KBM-7 (cell line): Measurements from ENCODE around the gene ARL4D.

Experiments
- DNase-seq: peaks from one replicate; pipeline ENCODE4 v3.0.0-alpha.2; 2015
- in situ Hi-C: fragments of 300-500 bp; cut with MboI; formaldehyde crosslinking; loops from 2 replicates; pipeline ENCODE4 v1.14.3; 2020; ENCODE audit warnings: low sequenced_read_pairs, low pct_unique_long_range_greater_than_20kb, mixed read lengths

ARL4D gene

DNA sequence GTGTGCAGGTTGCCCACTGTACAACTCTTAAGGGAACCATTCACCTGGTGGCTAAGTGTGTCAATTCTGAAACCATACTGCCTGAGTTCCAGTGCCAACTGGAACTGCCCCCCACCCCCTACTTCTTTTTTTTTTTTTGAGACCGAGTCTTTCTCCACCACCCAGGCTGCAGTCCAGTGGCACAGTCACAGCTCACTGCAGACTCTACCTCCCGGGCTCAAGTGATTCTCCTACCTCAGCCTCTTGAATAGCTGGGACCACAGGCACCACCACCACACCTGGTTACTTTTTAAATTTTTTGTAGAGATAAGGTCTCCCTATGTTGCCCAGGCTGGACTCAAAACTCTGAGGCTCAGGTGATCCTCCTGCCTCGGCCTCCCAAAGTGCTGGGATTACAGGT lies 44.6 kb downstream of the ARL4D start:
- in situ Hi-C loops: no loop called here
- no peak for DNase-seq

DNA sequence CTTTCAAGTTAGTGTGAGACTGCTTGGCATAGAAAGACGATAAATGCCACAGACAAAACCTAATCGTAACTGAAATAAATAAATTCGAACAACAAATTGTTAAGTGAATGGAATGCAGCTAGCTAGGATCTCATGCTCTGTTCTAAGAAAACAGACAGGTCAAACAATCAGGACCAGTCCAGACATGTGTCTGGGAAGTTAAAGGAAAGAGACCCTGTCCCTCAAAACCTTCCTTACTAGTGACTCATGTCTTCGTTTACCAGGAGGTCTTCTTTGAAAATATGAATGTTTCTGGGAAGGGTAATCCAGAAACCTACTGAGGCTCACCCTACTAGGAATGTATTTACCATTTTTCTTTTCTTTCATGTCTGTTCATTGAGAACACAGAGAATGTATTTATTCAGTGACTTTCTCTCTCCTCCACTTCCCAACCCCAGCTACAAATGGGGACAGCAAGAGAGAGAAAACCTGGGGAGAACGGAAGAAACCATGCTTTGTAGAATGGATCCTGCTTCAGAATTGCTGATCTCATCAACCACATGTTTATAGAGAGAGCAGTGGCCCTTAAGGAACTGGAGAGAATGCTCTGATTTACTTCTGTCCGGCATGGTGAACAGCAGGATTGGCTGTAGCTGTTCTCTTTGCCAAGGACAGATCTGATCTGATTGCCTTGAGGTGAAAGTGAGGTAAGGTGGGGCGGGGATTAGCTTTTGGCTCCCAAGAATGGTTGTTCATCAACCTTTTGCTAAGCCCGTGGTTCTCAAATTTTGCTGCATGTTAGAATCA lies 45.6 kb downstream of the ARL4D start:
- in situ Hi-C loops: no loop called here
- no peak for DNase-seq

DNA sequence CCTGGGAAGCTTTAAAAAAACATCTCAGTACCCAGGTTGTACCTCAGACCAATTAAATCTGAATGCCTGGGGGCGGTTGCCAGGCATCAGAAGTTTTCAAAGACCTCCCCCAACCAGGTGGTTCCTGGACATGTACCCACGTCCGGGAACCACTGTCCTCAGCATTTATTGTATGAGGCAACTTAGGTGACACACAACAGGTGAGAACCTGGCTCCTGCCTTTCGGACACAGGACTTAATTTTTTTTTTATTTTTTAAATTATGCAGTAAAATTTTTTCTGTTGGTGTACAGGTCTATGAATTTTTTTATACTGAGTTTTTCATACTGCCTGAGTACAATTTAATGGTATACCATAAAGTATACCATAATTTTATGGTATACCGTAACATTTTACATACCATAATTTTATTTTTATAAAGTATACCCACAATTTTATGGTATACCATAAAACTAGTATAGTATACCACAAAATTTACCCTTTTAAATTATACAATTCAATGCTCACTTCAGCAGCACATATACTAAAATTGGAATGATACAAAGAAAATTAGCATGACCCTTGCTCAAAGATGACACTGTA lies 46.3 kb downstream of the ARL4D start:
- in situ Hi-C loops: no loop called here
- DNase-seq: no peak

DNA sequence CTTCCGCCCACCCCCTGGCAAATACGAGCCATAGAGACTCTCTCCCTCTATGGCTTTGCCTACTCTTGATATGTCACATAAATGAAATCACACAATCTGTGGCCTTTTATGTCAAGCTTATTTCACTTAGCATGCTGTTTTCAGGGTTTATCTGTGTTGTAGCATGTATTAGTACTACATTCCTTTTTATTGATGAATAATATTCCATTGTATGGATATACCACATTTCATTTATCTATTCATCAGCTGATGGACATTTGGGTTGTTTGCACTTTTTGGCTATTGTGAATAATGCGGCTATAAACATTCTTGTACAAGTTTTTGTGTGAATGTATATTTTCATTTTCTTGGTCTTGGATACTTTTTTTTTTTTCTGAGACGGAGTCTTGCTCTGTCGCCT lies 48.0 kb downstream of the ARL4D start:
- in situ Hi-C loops: no loop called here
- DNase-seq: no peak

DNA sequence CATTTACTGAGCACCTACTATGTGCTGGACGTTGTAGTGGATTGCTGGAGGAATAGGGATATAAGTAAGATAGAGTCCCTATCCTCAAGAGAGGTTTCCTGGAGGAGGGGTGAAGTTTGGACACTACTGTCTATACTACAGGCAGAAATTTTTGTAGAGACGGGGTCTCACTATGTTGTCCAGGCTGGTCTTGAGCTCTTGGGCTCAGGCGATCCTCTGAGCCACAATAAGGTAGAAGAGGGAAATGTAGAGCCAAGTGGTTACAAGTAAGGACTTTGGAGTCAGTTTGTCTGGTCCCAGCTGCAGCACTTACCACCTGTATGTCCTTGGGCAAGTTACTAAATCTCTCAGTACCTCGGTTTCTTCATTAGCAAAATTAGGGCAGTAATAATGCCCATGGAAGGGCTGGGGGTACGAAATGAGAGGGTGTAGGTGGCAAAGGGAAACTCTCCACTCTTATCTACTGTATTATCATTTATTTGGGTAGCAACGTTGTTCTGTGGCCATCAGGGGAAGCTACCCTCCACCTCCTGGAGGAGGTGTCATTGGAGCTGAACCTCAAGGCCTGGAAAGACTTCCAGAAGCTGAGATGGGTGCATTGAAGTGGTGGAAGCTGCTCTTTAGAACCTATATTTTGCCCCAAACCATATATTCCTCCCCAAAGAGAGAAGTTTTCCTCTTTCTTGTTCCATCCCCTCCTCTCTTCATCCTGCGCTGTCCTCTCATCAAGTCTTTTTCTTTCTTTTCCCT lies 50.1 kb downstream of the ARL4D start:
- no peak for DNase-seq
- in situ Hi-C loops: no loop called here

DNA sequence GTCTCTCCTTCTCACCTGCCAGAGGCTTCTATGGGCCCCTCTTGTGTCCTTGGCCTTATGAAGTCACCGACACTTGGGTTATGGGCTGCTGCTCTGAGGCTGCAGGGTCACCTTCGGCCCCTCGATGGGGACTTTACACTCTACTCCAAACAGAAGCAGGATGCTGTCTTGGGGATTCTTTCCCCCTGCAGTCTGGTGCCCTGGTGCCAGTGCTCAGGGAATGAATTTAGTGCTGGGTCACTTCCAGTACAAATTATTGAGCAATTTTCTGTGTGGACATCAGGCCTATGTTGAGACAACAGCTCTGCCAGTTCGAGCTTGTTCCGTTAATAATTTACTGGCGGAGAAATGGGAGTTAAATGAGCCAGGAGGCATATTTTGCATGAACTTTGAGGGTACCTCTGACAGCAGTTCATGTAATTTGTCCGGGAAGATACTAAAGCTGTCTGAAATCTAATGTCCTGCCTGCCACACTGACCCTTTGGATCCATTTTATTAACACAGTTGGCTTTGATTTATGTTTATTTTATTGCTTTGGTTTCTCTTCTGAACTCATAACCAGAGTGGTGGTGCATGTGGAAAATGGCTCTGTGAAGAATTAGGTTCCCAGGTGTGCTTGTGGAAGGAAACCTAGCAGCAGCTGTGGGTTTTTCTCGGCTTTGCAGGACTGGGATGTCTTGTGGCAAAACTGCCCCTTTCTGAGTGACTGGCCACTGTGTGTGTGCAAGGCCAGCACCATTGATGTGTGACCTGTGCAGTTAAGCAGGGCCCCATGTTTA lies 50.9 kb downstream of the ARL4D start:
- in situ Hi-C loops: no loop called here
- DNase-seq: no peak
